Osteoblast (primary cell): ENCODE measurements around the gene TTC39B. TPM values are rescaled to one million over a fixed set of nuclear protein-coding genes. Genes with fewer than 3 reads are reported as not detected.

Experiments
- DNase-seq: peaks from one replicate; pipeline ENCODE4 v3.0.0; 2011; ENCODE audit warnings: low spot score, mixed read lengths; ENCODE audit not compliant: insufficient read length; ENCODE audit errors: missing footprints
- H2AFZ ChIP-seq: 2 replicates; pipeline ENCODE4 v1.6.0; 2011; ENCODE audit warnings: mild to moderate bottlenecking, low read length
- H3K27ac ChIP-seq: 2 replicates; pipeline ENCODE4 v1.5.1; 2011; ENCODE audit warnings: mild to moderate bottlenecking, low read depth, low read length, moderate library complexity
- H3K27me3 ChIP-seq: 2 replicates; pipeline ENCODE4 v1.6.0; 2012; ENCODE audit warnings: mild to moderate bottlenecking, control low read depth, inconsistent platforms, low read length, moderate library complexity; ENCODE audit not compliant: insufficient read depth
- H3K36me3 ChIP-seq: 2 replicates; pipeline ENCODE4 v1.5.1; 2011; ENCODE audit warnings: mild to moderate bottlenecking, low read length, control low read depth, moderate library complexity; ENCODE audit not compliant: insufficient read depth
- H3K4me1 ChIP-seq: 2 replicates; pipeline ENCODE4 v1.5.1; 2011; ENCODE audit warnings: mild to moderate bottlenecking, low read length, control low read depth, moderate library complexity; ENCODE audit not compliant: insufficient read depth
- H3K4me2 ChIP-seq: 2 replicates; pipeline ENCODE4 v1.6.0; 2011; ENCODE audit warnings: mild to moderate bottlenecking, low read length; ENCODE audit not compliant: insufficient read depth
- H3K4me3 ChIP-seq: fragments of 200-600 bp; sonication (generic); 3 replicates; pipeline ENCODE4 v1.5.1; 2012; ENCODE audit warnings: mild to moderate bottlenecking, low read length, inconsistent platforms; ENCODE audit not compliant: insufficient read depth
- H3K79me2 ChIP-seq: 2 replicates; pipeline ENCODE4 v1.6.0; 2012; ENCODE audit warnings: mild to moderate bottlenecking, low read length, control low read depth, inconsistent platforms; ENCODE audit not compliant: insufficient read depth
- H3K9me3 ChIP-seq: 2 replicates; pipeline ENCODE4 v1.5.1; 2011; ENCODE audit warnings: low read depth, low read length, control low read depth
- H4K20me1 ChIP-seq: 2 replicates; pipeline ENCODE4 v1.6.0; 2012; ENCODE audit warnings: mild to moderate bottlenecking, low read length, control low read depth; ENCODE audit not compliant: insufficient read depth
- total RNA-seq: library from RNA; depleted of rRNA; stranded (reverse); fragments of >200 nt; gene quantifications from 2 replicates; pipeline ENCODE4 v1.2.3, GENCODE V29; 2012
- TF ChIP-seq, protein P1 (sequence below): IDR thresholded peaks from 2 replicates; pipeline ENCODE4 v1.5.1; 2011; ENCODE audit warnings: mild to moderate bottlenecking, low read depth, low read length, moderate library complexity; ENCODE audit errors: extremely low read depth

The TTC39B gene
- total RNA-seq, 1 donor = 18.5 TPM

DNA sequence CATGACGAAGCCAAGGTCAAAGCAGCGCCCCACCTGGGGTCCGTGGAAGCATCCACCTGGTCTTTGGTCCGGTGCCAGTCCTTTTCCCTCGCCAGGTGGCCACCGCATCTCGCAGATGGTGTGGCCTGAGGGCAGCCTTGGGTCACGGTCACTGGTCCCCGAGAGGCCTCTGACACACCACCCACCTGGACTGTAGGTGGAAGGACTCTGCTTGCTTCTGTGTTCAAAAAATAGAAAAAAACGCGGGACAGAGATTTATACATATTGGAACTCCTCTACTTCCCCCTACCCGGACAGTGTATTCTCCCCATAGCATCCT, 466 bp upstream of the TTC39B start:
- TF ChIP-seq, protein P1, sequence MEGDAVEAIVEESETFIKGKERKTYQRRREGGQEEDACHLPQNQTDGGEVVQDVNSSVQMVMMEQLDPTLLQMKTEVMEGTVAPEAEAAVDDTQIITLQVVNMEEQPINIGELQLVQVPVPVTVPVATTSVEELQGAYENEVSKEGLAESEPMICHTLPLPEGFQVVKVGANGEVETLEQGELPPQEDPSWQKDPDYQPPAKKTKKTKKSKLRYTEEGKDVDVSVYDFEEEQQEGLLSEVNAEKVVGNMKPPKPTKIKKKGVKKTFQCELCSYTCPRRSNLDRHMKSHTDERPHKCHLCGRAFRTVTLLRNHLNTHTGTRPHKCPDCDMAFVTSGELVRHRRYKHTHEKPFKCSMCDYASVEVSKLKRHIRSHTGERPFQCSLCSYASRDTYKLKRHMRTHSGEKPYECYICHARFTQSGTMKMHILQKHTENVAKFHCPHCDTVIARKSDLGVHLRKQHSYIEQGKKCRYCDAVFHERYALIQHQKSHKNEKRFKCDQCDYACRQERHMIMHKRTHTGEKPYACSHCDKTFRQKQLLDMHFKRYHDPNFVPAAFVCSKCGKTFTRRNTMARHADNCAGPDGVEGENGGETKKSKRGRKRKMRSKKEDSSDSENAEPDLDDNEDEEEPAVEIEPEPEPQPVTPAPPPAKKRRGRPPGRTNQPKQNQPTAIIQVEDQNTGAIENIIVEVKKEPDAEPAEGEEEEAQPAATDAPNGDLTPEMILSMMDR = no peak
- peak overlapping the region; percentile 96 for H2AFZ ChIP-seq
- peak overlapping the region; percentile 93 for H3K4me3 ChIP-seq
- no peak overlapping the region for H3K27ac ChIP-seq
- H3K27me3 ChIP-seq = no peaks in the 10 kb centered on the region
- H3K79me2 ChIP-seq = peaks cover 16% of the 10 kb centered on the region
- H4K20me1 ChIP-seq = no peaks in the 10 kb centered on the region
- peak overlapping the region; percentile 88 for H3K4me2 ChIP-seq
- no peak for DNase-seq
- no peaks in the 10 kb centered on the region for H3K9me3 ChIP-seq
- peaks cover 13% of the 10 kb centered on the region for H3K4me1 ChIP-seq
- H3K36me3 ChIP-seq = no peaks in the 10 kb centered on the region

DNA sequence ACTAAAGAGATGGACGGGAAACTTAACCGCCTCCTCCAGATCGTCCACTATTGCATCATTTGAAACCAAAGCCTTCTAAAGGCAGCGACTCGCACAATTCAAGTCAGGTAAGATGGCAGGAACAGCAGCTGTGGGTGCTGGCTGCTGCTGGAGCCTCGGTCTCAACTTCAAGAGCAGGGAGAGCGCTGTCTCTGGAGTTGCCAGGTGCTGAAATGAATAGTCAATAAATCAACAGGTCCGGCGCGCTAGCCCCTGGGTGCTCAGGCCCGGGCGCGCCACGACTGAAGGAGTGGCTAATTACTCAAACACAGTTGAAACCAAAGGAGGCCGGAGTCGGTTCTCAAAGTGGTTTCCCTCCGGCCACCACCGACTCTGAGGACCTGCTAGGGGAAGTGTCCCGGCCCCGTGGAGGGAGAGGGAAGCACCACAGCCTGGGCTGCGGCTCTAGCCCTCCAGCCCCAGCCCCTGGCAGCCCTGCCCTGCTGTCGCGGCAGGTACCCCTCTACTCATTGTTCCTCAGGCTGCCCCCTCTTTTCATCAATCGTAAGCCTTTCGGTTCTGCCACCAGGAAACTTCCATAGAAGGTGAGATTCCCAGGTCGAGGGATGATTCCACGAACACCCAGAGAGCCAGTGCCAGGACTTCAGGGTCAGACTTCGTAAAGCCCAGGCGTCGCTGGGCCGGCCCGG, 804 bp downstream of the TTC39B start:
- H3K79me2 ChIP-seq = peaks cover 18% of the 10 kb centered on the region
- TF ChIP-seq, protein P1 = no peak
- no peaks in the 10 kb centered on the region for H3K36me3 ChIP-seq
- H4K20me1 ChIP-seq = no peaks in the 10 kb centered on the region
- H3K4me1 ChIP-seq = peaks cover 13% of the 10 kb centered on the region
- no peaks in the 10 kb centered on the region for H3K27me3 ChIP-seq
- peak overlapping the region; percentile 66 for H3K27ac ChIP-seq
- peak overlapping the region; percentile 98 for H2AFZ ChIP-seq
- peak; percentile 73 for DNase-seq
- no peaks in the 10 kb centered on the region for H3K9me3 ChIP-seq
- H3K4me2 ChIP-seq = peak overlapping the region; percentile 88
- H3K4me3 ChIP-seq = peak overlapping the region; percentile 93

DNA sequence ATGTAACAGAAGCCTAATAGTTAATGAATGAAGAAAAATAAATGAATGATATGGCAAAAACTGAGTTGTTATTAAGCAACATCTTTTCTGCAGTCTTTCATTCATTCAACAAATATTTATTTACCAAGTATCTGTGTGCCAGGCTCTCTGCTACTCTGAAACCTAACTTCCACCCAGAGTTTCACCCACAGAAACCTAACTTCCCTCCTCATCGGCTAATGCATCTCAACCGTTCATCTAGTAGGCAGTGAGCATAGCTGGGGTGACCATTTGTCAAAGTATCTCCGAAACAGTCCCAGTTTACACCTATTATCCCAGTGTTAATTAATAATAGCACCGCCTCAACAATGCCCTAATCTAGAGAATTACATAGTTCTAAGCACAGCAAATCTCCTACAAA, 1.5 kb downstream of the TTC39B start:
- Histone ChIP-seq H3K4me1 (peaks cover 13% of the 10 kb centered on the region), H3K79me2 (peaks cover 22% of the 10 kb centered on the region), H3K27ac (peak overlapping the region; percentile 66), H3K9me3 (no peaks in the 10 kb centered on the region), H3K27me3 (no peaks in the 10 kb centered on the region), H3K4me3 (peak overlapping the region; percentile 93), H3K36me3 (no peaks in the 10 kb centered on the region), H2AFZ (peak overlapping the region; percentile 98), H4K20me1 (no peaks in the 10 kb centered on the region), H3K4me2 (peak overlapping the region; percentile 88)
- TF ChIP-seq, protein P1 = no peak
- no peak for DNase-seq

DNA sequence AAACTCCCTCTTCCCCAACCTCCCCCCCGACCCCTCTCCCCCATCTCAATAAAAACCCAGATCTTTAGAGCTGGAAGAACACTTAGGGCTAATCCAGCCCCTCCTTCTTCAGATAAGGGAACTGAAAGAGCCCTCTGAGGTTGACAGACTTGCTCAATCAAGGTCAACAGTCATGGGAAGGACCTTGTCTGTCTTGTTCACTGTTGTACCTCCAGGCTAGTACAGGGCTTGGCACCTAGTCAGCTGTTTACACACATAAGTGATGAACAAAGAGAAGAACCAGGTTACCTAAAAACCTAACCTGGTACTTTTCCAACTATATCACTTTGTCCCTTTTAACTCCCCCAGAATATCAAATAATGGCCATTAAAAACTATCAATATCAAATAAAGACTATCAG, 2.4 kb downstream of the TTC39B start:
- Histone ChIP-seq H3K9me3 (no peaks in the 10 kb centered on the region), H2AFZ (no peak overlapping the region), H3K4me3 (no peak overlapping the region), H3K4me2 (no peak overlapping the region), H3K4me1 (peaks cover 13% of the 10 kb centered on the region), H3K79me2 (peaks cover 29% of the 10 kb centered on the region), H3K36me3 (no peaks in the 10 kb centered on the region), H3K27me3 (no peaks in the 10 kb centered on the region), H3K27ac (no peak overlapping the region), H4K20me1 (no peaks in the 10 kb centered on the region)
- TF ChIP-seq, protein P1 = no peak
- DNase-seq = no peak
